ENCODE data around the gene CASTOR2.
A peak's percentile ranks its signal among the peaks of the same experiment; 100 is the strongest.
"Not testable (repeated sequence)": the region's sequence is repeated elsewhere in the genome, so short reads cannot be mapped to it uniquely, and the experiment has no call there.

CASTOR2 gene

GRCh38 chr7:74964511-74965119, at the start of gene CASTOR2:
Gene CASTOR2, plus strand, starts transcription at chr7:74964705. Its CDS starts 281 bp downstream, at chr7:74964986.
- DNase-seq, result peak; percentile 44 to 72 (median 64)

GRCh38 chr7:74922321-74922890, 42.1 kb upstream of the CASTOR2 start:
- not testable (repeated sequence) for DNase-seq

- DNase-seq, result not testable (repeated sequence)
These were observed 40.9 kb upstream of the CASTOR2 start for GRCh38 chr7:74923644-74924043.

- DNase-seq, result not testable (repeated sequence)
These were observed 37.5 kb upstream of the CASTOR2 start for GRCh38 chr7:74926968-74927367.

- not testable (repeated sequence) for DNase-seq
These were observed 32.8 kb upstream of the CASTOR2 start for GRCh38 chr7:74931563-74932328.

GRCh38 chr7:74939429-74939828, 25.1 kb upstream of the CASTOR2 start:
- not testable (repeated sequence) for DNase-seq

GRCh38 chr7:74941302-74942069, 23.0 kb upstream of the CASTOR2 start:
- DNase-seq, result not testable (repeated sequence)

- not testable (repeated sequence) for DNase-seq
These were observed 20.6 kb upstream of the CASTOR2 start for GRCh38 chr7:74943923-74944322.

- not testable (repeated sequence) for DNase-seq
These were observed 16.8 kb upstream of the CASTOR2 start for GRCh38 chr7:74947741-74948140.

GRCh38 chr7:74953774-74954173, 10.7 kb upstream of the CASTOR2 start:
- not testable (repeated sequence) for DNase-seq

- not testable (repeated sequence) for DNase-seq
These were observed 6.2 kb upstream of the CASTOR2 start for GRCh38 chr7:74958328-74958727.

GRCh38 chr7:74963704-74964510, 598 bp upstream of the CASTOR2 start:
- DNase-seq, result not testable (repeated sequence)

- not testable (repeated sequence) for DNase-seq
These were observed 1.8 kb downstream of the CASTOR2 start for GRCh38 chr7:74966208-74966854.

GRCh38 chr7:74966909-74967308, 2.4 kb downstream of the CASTOR2 start:
- not testable (repeated sequence) for DNase-seq

GRCh38 chr7:74971431-74971830, 6.9 kb downstream of the CASTOR2 start:
- not testable (repeated sequence) for DNase-seq

GRCh38 chr7:74972377-74972776, 7.9 kb downstream of the CASTOR2 start:
- not testable (repeated sequence) for DNase-seq

GRCh38 chr7:74975959-74976358, 11.5 kb downstream of the CASTOR2 start:
- not testable (repeated sequence) for DNase-seq

GRCh38 chr7:74977523-74977922, 13.0 kb downstream of the CASTOR2 start:
- not testable (repeated sequence) for DNase-seq

- DNase-seq, result not testable (repeated sequence)
These were observed 23.9 kb downstream of the CASTOR2 start for GRCh38 chr7:74988436-74988835.

- DNase-seq, result no peak
These were observed 28.6 kb downstream of the CASTOR2 start for GRCh38 chr7:74993121-74993520.

GRCh38 chr7:74994869-74995543, 30.5 kb downstream of the CASTOR2 start:
- not testable (repeated sequence) for DNase-seq

Data from NCI-H1417 (cell line).